ENCODE data around the gene SPATA20. TPM values are rescaled to one million over a fixed set of nuclear protein-coding genes. Genes with fewer than 3 reads are reported as not detected.

The SPATA20 gene
- total and polyA plus RNA-seq, 9 donors = 43.5 to 81.2 (median 60.5) TPM

GRCh38 chr17:50594892-50595291, 47.9 kb downstream of the SPATA20 start:
- TF ChIP-seq CTCF (IDR thresholded peaks at IDR 0.05) = no peak
- no peak for TF ChIP-seq EP300 (IDR thresholded peaks at IDR 0.05)
- TF ChIP-seq POLR2A (IDR thresholded peaks at IDR 0.05) = no peak
- H3K36me3 ChIP-seq = no peaks in the 10 kb centered on the region
- H3K4me3 ChIP-seq = no peak overlapping the region
- intact Hi-C loops (cut with DNase I) = no loop called here
- H3K9me3 ChIP-seq = no peaks in the 10 kb centered on the region
- H3K27me3 ChIP-seq = no peaks in the 10 kb centered on the region
- DNase-seq = no peak
- H3K4me1 ChIP-seq (ENCODE audit: insufficient read depth) = peaks cover 5% of the 10 kb centered on the region
- H3K27ac ChIP-seq = no peak overlapping the region
- WGBS, 3 donors = 89 to 92% (median 89%) methylated on average over 21 of the region's 21 CpGs

GRCh38 chr17:50596191-50597037, 49.4 kb downstream of the SPATA20 start:
- Histone ChIP-seq H3K27ac (no peak overlapping the region), H3K4me3 (no peak overlapping the region), H3K27me3 (no peaks in the 10 kb centered on the region), H3K36me3 (no peaks in the 10 kb centered on the region), H3K4me1 (ENCODE audit: insufficient read depth) (no peaks in the 10 kb centered on the region), H3K9me3 (no peaks in the 10 kb centered on the region)
- WGBS, 3 donors = 86 to 88% (median 87%) methylated on average over 34 of the region's 34 CpGs
- DNase-seq = no peak
- TF ChIP-seq POLR2A (IDR thresholded peaks at IDR 0.05) = no peak
- TF ChIP-seq EP300 (IDR thresholded peaks at IDR 0.05) = no peak
- no peak for TF ChIP-seq CTCF (IDR thresholded peaks at IDR 0.05)
- intact Hi-C loops (cut with DNase I) = no loop called here

GRCh38 chr17:50598487-50598886, 51.5 kb downstream of the SPATA20 start:
- DNase-seq = no peak
- Histone ChIP-seq H3K4me3 (no peak overlapping the region), H3K27ac (no peak overlapping the region), H3K9me3 (no peaks in the 10 kb centered on the region), H3K27me3 (no peaks in the 10 kb centered on the region), H3K36me3 (no peaks in the 10 kb centered on the region), H3K4me1 (ENCODE audit: insufficient read depth) (no peaks in the 10 kb centered on the region)
- intact Hi-C loops (cut with DNase I) = no loop called here
- WGBS, 3 donors = 84 to 86% (median 84%) methylated on average over 5 of the region's 5 CpGs
- no peak for TF ChIP-seq POLR2A (IDR thresholded peaks at IDR 0.05)
- TF ChIP-seq EP300 (IDR thresholded peaks at IDR 0.05) = no peak
- no peak for TF ChIP-seq CTCF (IDR thresholded peaks at IDR 0.05)

- no peak for TF ChIP-seq POLR2A (IDR thresholded peaks at IDR 0.05)
- no peak for TF ChIP-seq EP300 (IDR thresholded peaks at IDR 0.05)
- TF ChIP-seq CTCF (IDR thresholded peaks at IDR 0.05) = no peak
- WGBS, 3 donors = 90 to 91% (median 91%) methylated on average over 15 of the region's 15 CpGs
Measured at GRCh38 chr17:50599606-50600005, 52.6 kb downstream of the SPATA20 start.

More at GRCh38 chr17:50599606-50600005, 52.6 kb downstream of the SPATA20 start:
- H3K9me3 ChIP-seq = no peaks in the 10 kb centered on the region
- no peak overlapping the region for H3K4me3 ChIP-seq
- H3K27me3 ChIP-seq = no peaks in the 10 kb centered on the region
- no peak overlapping the region for H3K27ac ChIP-seq
- intact Hi-C loops (cut with DNase I) = no loop called here
- no peak for DNase-seq
- peaks cover 4% of the 10 kb centered on the region for H3K4me1 ChIP-seq (ENCODE audit: insufficient read depth)
- no peaks in the 10 kb centered on the region for H3K36me3 ChIP-seq

Measured in ovary (tissue), 9 donors.